NCI-H1930 (cell line): ENCODE data around the gene SCT.

Source experiments
- DNase-seq, 2 experiments: peaks; one replicate each; lab custom pipeline; 2025; lab: John Stamatoyannopoulos, UW

SCT gene

GRCh38 chr11:643849-644738 lies 17.1 kb upstream of the SCT start:
- no peak for DNase-seq

- DNase-seq = no peak
Measured at GRCh38 chr11:643366-643765, 16.4 kb upstream of the SCT start.

- no peak for DNase-seq
Measured at GRCh38 chr11:641806-642370, 14.9 kb upstream of the SCT start.

- no peak for DNase-seq
Measured at GRCh38 chr11:640021-640706, 13.2 kb upstream of the SCT start.

GRCh38 chr11:639332-639955 lies 12.5 kb upstream of the SCT start:
- no peak for DNase-seq

GRCh38 chr11:638631-639331 lies 11.8 kb upstream of the SCT start:
- DNase-seq = no peak

GRCh38 chr11:637593-638521 lies 10.9 kb upstream of the SCT start:
- DNase-seq = no peak

GRCh38 chr11:637333-637592 lies 10.3 kb upstream of the SCT start:
- DNase-seq = no peak

- DNase-seq = no peak
Measured at GRCh38 chr11:636511-637332, 9.7 kb upstream of the SCT start, which contains the start of gene DRD4. Gene DRD4, plus strand, starts transcription at chr11:637269. Its CDS starts 36 bp downstream, at chr11:637305.

GRCh38 chr11:635945-636510 lies 9.0 kb upstream of the SCT start:
- DNase-seq = no peak

- no peak for DNase-seq
Measured at GRCh38 chr11:630871-631270, 3.9 kb upstream of the SCT start.

GRCh38 chr11:629237-629583 lies 2.2 kb upstream of the SCT start:
- no peak for DNase-seq

GRCh38 chr11:628056-628455 lies 1.1 kb upstream of the SCT start:
- DNase-seq = no peak

GRCh38 chr11:627308-627576 lies 261 bp upstream of the SCT start:
- DNase-seq = no peak

- DNase-seq = no peak
Measured at GRCh38 chr11:625636-626268, 1.2 kb downstream of the SCT start.

GRCh38 chr11:624705-625635 lies 2.0 kb downstream of the SCT start, which contains the start of gene CDHR5:
Gene CDHR5, minus strand, starts transcription at chr11:624955. Its CDS starts 53 bp downstream, at chr11:624902.
- no peak for DNase-seq

GRCh38 chr11:623999-624704 lies 2.8 kb downstream of the SCT start:
- DNase-seq = no peak

GRCh38 chr11:623349-623869 lies 3.6 kb downstream of the SCT start:
- DNase-seq = no peak
